ENCODE data around the gene ZMYND8. TPM values are rescaled to one million over a fixed set of nuclear protein-coding genes. Genes with fewer than 3 reads are reported as not detected.

The ZMYND8 gene
- polyA plus RNA-seq, 3 donors, result 5.0 to 9.1 (median 7.7) TPM

Other genes with a start within 250 kb of the ZMYND8 start
- 1 to 10 TPM; 5.3 to 8.2 (median 8.2) TPM for gene NCOA3, start 145.2 kb upstream of the ZMYND8 start, polyA plus RNA-seq

All from adipose tissue (tissue), 3 donors.